ENCODE data around the gene ZBTB3.
A peak's percentile ranks its signal among the peaks of the same experiment; 100 is the strongest.
"Not testable (repeated sequence)": the region's sequence is repeated elsewhere in the genome, so short reads cannot be mapped to it uniquely, and the experiment has no call there.

Gene ZBTB3

GRCh38 chr11:62755086-62755615, 1.2 kb upstream of the ZBTB3 start:
- no peaks in the 10 kb centered on the region for H3K36me3 ChIP-seq (ENCODE audit: control insufficient read depth, insufficient read depth, low read length, severe bottlenecking)
- peaks cover 11% of the 10 kb centered on the region for H3K4me1 ChIP-seq (ENCODE audit: control insufficient read depth, insufficient read depth, low read length)
- no peak for DNase-seq (ENCODE audit: low read depth)
- no peak overlapping the region for H3K9ac ChIP-seq (ENCODE audit: low read length)
- no peaks in the 10 kb centered on the region for H3K27me3 ChIP-seq (replicated peaks; ENCODE audit: control insufficient read depth, insufficient read depth, low read length)
- no peaks in the 10 kb centered on the region for H3K9me3 ChIP-seq (ENCODE audit: control insufficient read depth, low read length)
- no peak overlapping the region for H3K4me3 ChIP-seq (ENCODE audit: low read length)

- no peak for DNase-seq (ENCODE audit: low read depth)
- H3K9me3 ChIP-seq (ENCODE audit: control insufficient read depth, low read length): no peaks in the 10 kb centered on the region
These were observed 795 bp downstream of the ZBTB3 start for GRCh38 chr11:62752994-62753735.

GRCh38 chr11:62752177-62752785, 1.7 kb downstream of the ZBTB3 start:
- no peaks in the 10 kb centered on the region for H3K9me3 ChIP-seq (ENCODE audit: control insufficient read depth, low read length)
- H3K27me3 ChIP-seq (replicated peaks; ENCODE audit: control insufficient read depth, insufficient read depth, low read length): no peaks in the 10 kb centered on the region
- no peak for DNase-seq (ENCODE audit: low read depth)
- H3K4me1 ChIP-seq (ENCODE audit: control insufficient read depth, insufficient read depth, low read length): peaks cover 11% of the 10 kb centered on the region
- no peak overlapping the region for H3K9ac ChIP-seq (ENCODE audit: low read length)
- no peaks in the 10 kb centered on the region for H3K36me3 ChIP-seq (ENCODE audit: control insufficient read depth, insufficient read depth, low read length, severe bottlenecking)
- no peak overlapping the region for H3K4me3 ChIP-seq (ENCODE audit: low read length)

More at GRCh38 chr11:62752994-62753735, 795 bp downstream of the ZBTB3 start:
- Histone ChIP-seq H3K4me1 (ENCODE audit: control insufficient read depth, insufficient read depth, low read length) (peaks cover 11% of the 10 kb centered on the region), H3K36me3 (ENCODE audit: control insufficient read depth, insufficient read depth, low read length, severe bottlenecking) (no peaks in the 10 kb centered on the region), H3K4me3 (ENCODE audit: low read length) (peak overlapping the region; percentile 83), H3K9ac (ENCODE audit: low read length) (peak overlapping the region; percentile 91), H3K27me3 (replicated peaks; ENCODE audit: control insufficient read depth, insufficient read depth, low read length) (no peaks in the 10 kb centered on the region)

- not testable (repeated sequence) for H3K27me3 ChIP-seq (replicated peaks; ENCODE audit: control insufficient read depth, insufficient read depth, low read length); H3K9ac ChIP-seq (ENCODE audit: low read length); H3K36me3 ChIP-seq (ENCODE audit: control insufficient read depth, insufficient read depth, low read length, severe bottlenecking); H3K4me3 ChIP-seq (ENCODE audit: low read length); DNase-seq (ENCODE audit: low read depth); H3K9me3 ChIP-seq (ENCODE audit: control insufficient read depth, low read length)
- peaks cover 11% of the 10 kb centered on the region for H3K4me1 ChIP-seq (ENCODE audit: control insufficient read depth, insufficient read depth, low read length)
These were observed 4.0 kb downstream of the ZBTB3 start for GRCh38 chr11:62749931-62750330.

GRCh38 chr11:62747475-62748160, 6.3 kb downstream of the ZBTB3 start:
- Histone ChIP-seq H3K4me1 (ENCODE audit: control insufficient read depth, insufficient read depth, low read length) (peaks cover 1% of the 10 kb centered on the region), H3K9ac (ENCODE audit: low read length) (no peak overlapping the region), H3K4me3 (ENCODE audit: low read length) (no peak overlapping the region), H3K27me3 (replicated peaks; ENCODE audit: control insufficient read depth, insufficient read depth, low read length) (no peaks in the 10 kb centered on the region), H3K9me3 (ENCODE audit: control insufficient read depth, low read length) (no peaks in the 10 kb centered on the region), H3K36me3 (ENCODE audit: control insufficient read depth, insufficient read depth, low read length, severe bottlenecking) (no peaks in the 10 kb centered on the region)
- no peak for DNase-seq (ENCODE audit: low read depth)

GRCh38 chr11:62737196-62737595, 16.8 kb downstream of the ZBTB3 start:
- Histone ChIP-seq H3K4me1 (ENCODE audit: control insufficient read depth, insufficient read depth, low read length) (peaks cover 4% of the 10 kb centered on the region), H3K9me3 (ENCODE audit: control insufficient read depth, low read length) (no peaks in the 10 kb centered on the region), H3K27me3 (replicated peaks; ENCODE audit: control insufficient read depth, insufficient read depth, low read length) (no peaks in the 10 kb centered on the region), H3K36me3 (ENCODE audit: control insufficient read depth, insufficient read depth, low read length, severe bottlenecking) (peaks cover 60% of the 10 kb centered on the region), H3K9ac (ENCODE audit: low read length) (no peak overlapping the region), H3K4me3 (ENCODE audit: low read length) (no peak overlapping the region)
- DNase-seq (ENCODE audit: low read depth): no peak

GRCh38 chr11:62732830-62733229, 21.1 kb downstream of the ZBTB3 start:
- peak; percentile 32 for DNase-seq (ENCODE audit: low read depth)
- Histone ChIP-seq H3K36me3 (ENCODE audit: control insufficient read depth, insufficient read depth, low read length, severe bottlenecking) (peaks cover 28% of the 10 kb centered on the region), H3K9me3 (ENCODE audit: control insufficient read depth, low read length) (no peaks in the 10 kb centered on the region), H3K4me1 (ENCODE audit: control insufficient read depth, insufficient read depth, low read length) (peaks cover 13% of the 10 kb centered on the region), H3K9ac (ENCODE audit: low read length) (peak overlapping the region; percentile 44), H3K4me3 (ENCODE audit: low read length) (no peak overlapping the region), H3K27me3 (replicated peaks; ENCODE audit: control insufficient read depth, insufficient read depth, low read length) (no peaks in the 10 kb centered on the region)

- not testable (repeated sequence) for H3K27me3 ChIP-seq (replicated peaks; ENCODE audit: control insufficient read depth, insufficient read depth, low read length); H3K9me3 ChIP-seq (ENCODE audit: control insufficient read depth, low read length); DNase-seq (ENCODE audit: low read depth)
- peaks cover 13% of the 10 kb centered on the region for H3K4me1 ChIP-seq (ENCODE audit: control insufficient read depth, insufficient read depth, low read length)
- H3K36me3 ChIP-seq (ENCODE audit: control insufficient read depth, insufficient read depth, low read length, severe bottlenecking): peaks cover 12% of the 10 kb centered on the region
- peak overlapping the region; percentile 95 for H3K4me3 ChIP-seq (ENCODE audit: low read length)
- peak overlapping the region; percentile 99 for H3K9ac ChIP-seq (ENCODE audit: low read length)
These were observed 23.9 kb downstream of the ZBTB3 start for GRCh38 chr11:62730076-62730475.

GRCh38 chr11:62728171-62728988, 25.6 kb downstream of the ZBTB3 start, which contains the start of gene TTC9C:
Gene TTC9C, plus strand, starts transcription at chr11:62728486. Its CDS starts 363 bp downstream, at chr11:62728849.
- no peaks in the 10 kb centered on the region for H3K9me3 ChIP-seq (ENCODE audit: control insufficient read depth, low read length)
- peak; percentile 96 for DNase-seq (ENCODE audit: low read depth)
- peaks cover 27% of the 10 kb centered on the region for H3K4me1 ChIP-seq (ENCODE audit: control insufficient read depth, insufficient read depth, low read length)
- H3K27me3 ChIP-seq (replicated peaks; ENCODE audit: control insufficient read depth, insufficient read depth, low read length): no peaks in the 10 kb centered on the region
- peak within 1 kb of the TSS; percentile 95 for H3K4me3 ChIP-seq (ENCODE audit: low read length)
- peaks cover 13% of the 10 kb centered on the region for H3K36me3 ChIP-seq (ENCODE audit: control insufficient read depth, insufficient read depth, low read length, severe bottlenecking)
- H3K9ac ChIP-seq (ENCODE audit: low read length): peak within 1 kb of the TSS; percentile 99

GRCh38 chr11:62727872-62728170, 26.1 kb downstream of the ZBTB3 start:
- DNase-seq (ENCODE audit: low read depth): peak; percentile 99
- peaks cover 14% of the 10 kb centered on the region for H3K36me3 ChIP-seq (ENCODE audit: control insufficient read depth, insufficient read depth, low read length, severe bottlenecking)
- H3K4me1 ChIP-seq (ENCODE audit: control insufficient read depth, insufficient read depth, low read length): peaks cover 24% of the 10 kb centered on the region
- no peaks in the 10 kb centered on the region for H3K27me3 ChIP-seq (replicated peaks; ENCODE audit: control insufficient read depth, insufficient read depth, low read length)
- H3K9me3 ChIP-seq (ENCODE audit: control insufficient read depth, low read length): no peaks in the 10 kb centered on the region
- H3K9ac ChIP-seq (ENCODE audit: low read length): peak overlapping the region; percentile 99
- peak overlapping the region; percentile 95 for H3K4me3 ChIP-seq (ENCODE audit: low read length)

Data from adipocyte (in vitro differentiated cells).